Natural killer cell (primary cell): ENCODE measurements around the gene SYNE3. TPM values are rescaled to one million over a fixed set of nuclear protein-coding genes. Genes with fewer than 3 reads are reported as not detected.

ENCODE experiments used
- ATAC-seq, 3 donors: fragments of 150-1000 bp in 2 of 3; fragments of 200-7000 bp in 1 of 3; cut with Tn5 transposase; 1 replicate in 1 of 3; 2 replicates in 2 of 3; pipeline ENCODE4 v1.10.0; 2021; ENCODE audit warnings: mild to moderate bottlenecking in 2 of 3, moderate library complexity in 2 of 3
- DNase-seq, 2 donors: peaks; one replicate each; pipeline versions ENCODE4 v3.0.0 to v3.0.0-alpha.2; 2013 to 2021; ENCODE audit warnings: mixed read lengths in 1 of 2
- H3K27ac ChIP-seq: one replicate; pipeline ENCODE4 v1.5.1; 2013; ENCODE audit warnings: mild to moderate bottlenecking, low read length
- H3K27me3 ChIP-seq: one replicate; pipeline ENCODE4 v1.6.1; 2013; ENCODE audit warnings: low read length; ENCODE audit not compliant: control insufficient read depth, insufficient read depth
- H3K36me3 ChIP-seq: one replicate; pipeline ENCODE4 v1.6.1; 2013; ENCODE audit warnings: low read length; ENCODE audit not compliant: control insufficient read depth, insufficient read depth
- H3K4me1 ChIP-seq: one replicate; pipeline ENCODE4 v1.6.1; 2013; ENCODE audit warnings: low read length; ENCODE audit not compliant: control insufficient read depth, insufficient read depth
- H3K4me3 ChIP-seq: one replicate; pipeline ENCODE4 v1.5.1; 2013; ENCODE audit warnings: low read length
- H3K9me3 ChIP-seq: one replicate; pipeline ENCODE4 v1.6.1; 2013; ENCODE audit warnings: low read length; ENCODE audit not compliant: control insufficient read depth, insufficient read depth
- H3K27ac Mint-ChIP-seq, 2 donors: one replicate each; pipeline ENCODE4 v1.8.0; 2022; ENCODE audit warnings: mild to moderate bottlenecking in 2 of 2, mixed read lengths in 2 of 2, moderate library complexity in 1 of 2
- H3K27me3 Mint-ChIP-seq, 2 donors: one replicate each; pipeline ENCODE4 v1.8.0; 2022; ENCODE audit warnings: low read depth in 2 of 2, mixed read lengths in 2 of 2
- H3K36me3 Mint-ChIP-seq: one replicate; pipeline ENCODE4 v1.8.0; 2022; ENCODE audit warnings: mixed read lengths
- H3K4me1 Mint-ChIP-seq, 2 donors: one replicate each; pipeline ENCODE4 v1.8.0; 2022; ENCODE audit warnings: mixed read lengths in 2 of 2
- H3K4me3 Mint-ChIP-seq: one replicate; pipeline ENCODE4 v1.8.0; 2022; ENCODE audit warnings: mild to moderate bottlenecking, moderate library complexity, mixed read lengths
- H3K9me3 Mint-ChIP-seq, 2 donors: one replicate each; pipeline ENCODE4 v1.8.0; 2022; ENCODE audit warnings: mixed read lengths in 2 of 2
- CTCF ChIP-seq: fragments of 200-600 bp; IDR thresholded peaks from one replicate; pipeline ENCODE4 v1.8.0; 2022; ENCODE audit warnings: antibody characterized with exemption
- WGBS: methylation state at CpG from one replicate; pipeline ENCODE4 v1.1.7; 2013; ENCODE audit warnings: missing lambda C conversion rate; ENCODE audit not compliant: insufficient coverage; 5-methylcytosine and 5-hydroxymethylcytosine counted together
- intact Hi-C: fragments of 100-400 bp; cut with micrococcal nuclease; formaldehyde crosslinking; loops from one replicate; pipeline ENCODE4 v1.14.2; 2022
- total RNA-seq, 4 donors: library from RNA; stranded (reverse); fragments of 120-200 nt in 1 of 4; gene quantifications; one replicate each; pipeline versions ENCODE4 v1.2.3 to v1.2.4, GENCODE V29; 2013 to 2022

The SYNE3 gene
- total RNA-seq, 3 donors from 2014 or later (not counting 1 experiment from before 2014, with no cell fraction given): 10.6 to 17.3 (median 15.4) TPM

DNA sequence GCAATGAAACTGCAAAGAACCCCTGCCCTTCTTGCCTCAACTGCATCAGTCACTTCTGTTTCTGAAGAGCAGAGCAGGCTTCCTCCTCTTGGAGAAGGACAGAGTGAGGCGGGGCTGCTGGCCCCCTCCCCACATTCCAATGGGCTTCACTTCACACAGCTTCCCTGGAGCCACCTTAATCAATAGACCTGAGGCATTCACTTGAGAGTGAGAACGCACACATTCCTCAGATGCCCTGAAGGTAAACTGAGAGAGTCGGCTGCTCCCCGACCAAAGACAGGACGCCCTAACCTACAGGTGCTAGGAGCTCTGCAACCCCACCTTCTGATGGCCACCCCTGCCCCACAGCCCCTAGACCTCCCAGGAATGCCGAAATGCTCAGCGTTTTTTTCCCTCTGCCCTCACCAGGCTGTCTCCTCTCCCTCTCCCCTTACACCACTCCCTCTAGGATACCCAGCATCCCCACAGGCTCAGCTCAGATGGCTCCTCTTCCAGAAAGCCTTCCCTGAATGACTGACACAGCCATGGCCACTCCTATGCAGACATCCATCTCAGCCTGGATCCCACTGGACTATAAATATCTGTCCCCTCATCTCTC is 31.1 kb downstream of the SYNE3 start:
- no peaks in the 10 kb centered on the region for H3K36me3 ChIP-seq
- Mint-ChIP-seq H3K27ac (peak overlapping the region in 1 of 2 donors; percentile 15), H3K9me3 (no peaks in the 10 kb centered on the region), H3K4me1 (peaks cover 10 to 48% of the 10 kb centered on the region in 2 donors), H3K4me3 (no peak overlapping the region), H3K36me3 (no peaks in the 10 kb centered on the region), H3K27me3 (no peaks in the 10 kb centered on the region)
- H3K4me3 ChIP-seq: no peak overlapping the region
- no peaks in the 10 kb centered on the region for H3K27me3 ChIP-seq
- no peak for DNase-seq
- WGBS: 93% methylated on average over 7 of the region's 7 CpGs
- H3K27ac ChIP-seq: no peak overlapping the region
- intact Hi-C loops: no loop called here
- TF ChIP-seq CTCF: no peak
- no peaks in the 10 kb centered on the region for H3K9me3 ChIP-seq
- peaks cover 18% of the 10 kb centered on the region for H3K4me1 ChIP-seq
- ATAC-seq: no peak

DNA sequence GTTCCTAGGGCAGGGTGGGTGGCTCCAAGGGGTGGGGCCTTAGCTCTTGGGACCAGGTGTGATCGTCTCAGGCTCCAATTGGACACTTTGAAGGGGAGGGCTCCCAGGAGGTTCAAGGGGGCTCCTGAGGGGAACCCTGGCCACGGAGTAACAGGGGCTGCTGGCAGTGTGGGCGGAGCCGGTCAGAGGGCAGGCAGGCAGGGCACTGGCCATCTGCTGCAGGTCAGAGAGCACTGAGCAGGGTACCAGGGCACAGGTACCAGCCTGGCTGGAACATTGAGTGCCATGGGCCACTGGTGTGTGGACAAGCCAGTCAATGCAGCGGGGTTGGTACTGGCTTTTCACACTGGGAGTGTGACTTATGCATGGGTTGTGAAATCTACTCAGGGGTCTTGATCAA is 32.2 kb downstream of the SYNE3 start:
- H3K9me3 Mint-ChIP-seq: no peaks in the 10 kb centered on the region
- DNase-seq (no peak), ATAC-seq (no peak)
- peaks cover 19 to 58% of the 10 kb centered on the region in 2 donors for H3K4me1 Mint-ChIP-seq
- no peaks in the 10 kb centered on the region for H3K27me3 Mint-ChIP-seq
- H3K27ac Mint-ChIP-seq: peak overlapping the region in 1 of 2 donors; percentile 63
- H3K4me1 ChIP-seq: peaks cover 28% of the 10 kb centered on the region
- H3K27me3 ChIP-seq: no peaks in the 10 kb centered on the region
- no peaks in the 10 kb centered on the region for H3K36me3 ChIP-seq
- H3K4me3 Mint-ChIP-seq: no peak overlapping the region
- intact Hi-C loops: loop anchor here (5.0 kb wide), 1 partner anchor 42 kb away; no protein-coding TSS in a partner anchor
- no peak overlapping the region for H3K4me3 ChIP-seq
- WGBS: 92% methylated on average over 5 of the region's 5 CpGs
- H3K9me3 ChIP-seq: no peaks in the 10 kb centered on the region
- H3K27ac ChIP-seq: no peak overlapping the region
- H3K36me3 Mint-ChIP-seq: no peaks in the 10 kb centered on the region
- TF ChIP-seq CTCF: no peak

DNA sequence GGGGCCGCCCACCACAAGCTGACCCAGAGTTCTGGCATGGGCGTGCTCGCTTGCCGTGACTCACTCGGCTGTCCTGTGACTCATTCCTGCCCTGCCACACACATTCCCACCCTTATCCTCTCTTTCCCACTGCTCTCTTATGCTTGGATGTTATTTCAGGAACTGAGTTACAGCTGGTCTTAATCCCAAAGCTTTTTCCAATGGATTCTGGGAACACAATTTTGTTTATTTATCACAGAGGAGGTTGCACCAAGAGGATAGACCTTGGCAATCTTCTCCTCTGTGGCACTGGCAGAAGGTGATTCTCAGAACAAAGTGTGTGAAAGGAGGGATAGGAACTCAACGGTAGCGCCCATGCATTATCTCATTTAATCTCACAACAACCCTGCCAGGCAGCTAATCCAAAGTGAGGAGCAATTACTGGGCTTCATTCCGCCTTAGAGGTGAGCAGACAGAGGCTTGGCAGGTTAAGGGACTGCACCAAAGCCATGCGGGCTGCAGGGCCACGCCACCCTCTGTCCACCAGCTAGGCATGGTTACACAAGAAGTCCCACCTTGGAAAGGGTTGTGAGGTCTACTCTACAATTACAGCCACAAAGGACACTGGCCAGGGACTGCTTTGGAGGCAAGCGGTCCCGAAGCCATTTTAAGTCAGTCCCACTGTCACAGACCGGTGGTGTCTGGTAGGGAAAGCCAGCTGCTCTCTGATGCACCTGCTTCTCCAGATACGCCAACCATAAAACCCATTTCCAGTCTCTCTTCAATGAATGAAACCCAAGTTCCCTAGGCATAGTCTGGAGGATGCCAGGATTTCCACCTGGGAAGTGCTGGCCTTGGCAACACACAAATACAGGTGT is 32.9 kb downstream of the SYNE3 start:
- Mint-ChIP-seq H3K36me3 (no peaks in the 10 kb centered on the region), H3K27ac (peak overlapping the region in 1 of 2 donors; percentile 63), H3K9me3 (no peaks in the 10 kb centered on the region), H3K4me1 (peaks cover 19 to 61% of the 10 kb centered on the region in 2 donors), H3K27me3 (no peaks in the 10 kb centered on the region), H3K4me3 (no peak overlapping the region)
- H3K4me3 ChIP-seq: no peak overlapping the region
- intact Hi-C loops: loop anchor here (5.0 kb wide), 1 partner anchor 41 kb away; no protein-coding TSS in a partner anchor
- H3K27ac ChIP-seq: no peak overlapping the region
- WGBS: 93% methylated on average over 14 of the region's 14 CpGs
- H3K9me3 ChIP-seq: no peaks in the 10 kb centered on the region
- no peak for TF ChIP-seq CTCF
- no peaks in the 10 kb centered on the region for H3K27me3 ChIP-seq
- DNase-seq (no peak), ATAC-seq (no peak)
- H3K4me1 ChIP-seq: peaks cover 35% of the 10 kb centered on the region
- no peaks in the 10 kb centered on the region for H3K36me3 ChIP-seq
